HG03439 (cell line): ENCODE data around the gene ZNF189.

Source experiments
- ATAC-seq: cut with Tn5 transposase; IDR thresholded peaks from one replicate; pipeline ENCODE4 v1.9.1; 2021; ENCODE audit warnings: mild to moderate bottlenecking, moderate library complexity; ENCODE audit not compliant: unreplicated experiment

ZNF189 gene

GRCh38 chr9:101398068-101398929, at the start of gene ZNF189, which contains the start of gene MRPL50:
ZNF189 (plus strand) TSS chr9:101398851; CDS start chr9:101399157, 306 bp downstream.
MRPL50 (minus strand) TSS chr9:101398618; CDS start chr9:101398592, 26 bp downstream.
- peak; percentile 100 for ATAC-seq

GRCh38 chr9:101350285-101350684, 48.4 kb upstream of the ZNF189 start:
- no peak for ATAC-seq

- ATAC-seq: no peak
Measured at GRCh38 chr9:101352892-101353463, 45.7 kb upstream of the ZNF189 start.

- no peak for ATAC-seq
Measured at GRCh38 chr9:101353683-101354082, 45.0 kb upstream of the ZNF189 start.

GRCh38 chr9:101354143-101354764, 44.4 kb upstream of the ZNF189 start:
- no peak for ATAC-seq

- no peak for ATAC-seq
Measured at GRCh38 chr9:101354765-101355708, 43.6 kb upstream of the ZNF189 start.

- ATAC-seq: no peak
Measured at GRCh38 chr9:101356619-101357018, 42.0 kb upstream of the ZNF189 start.

GRCh38 chr9:101359679-101360078, 39.0 kb upstream of the ZNF189 start:
- ATAC-seq: no peak

GRCh38 chr9:101360647-101361046, 38.0 kb upstream of the ZNF189 start:
- no peak for ATAC-seq

GRCh38 chr9:101362450-101362849, 36.2 kb upstream of the ZNF189 start:
- no peak for ATAC-seq

- no peak for ATAC-seq
Measured at GRCh38 chr9:101365181-101365580, 33.5 kb upstream of the ZNF189 start.

GRCh38 chr9:101366038-101366756, 32.5 kb upstream of the ZNF189 start:
- ATAC-seq: no peak

GRCh38 chr9:101367323-101367722, 31.3 kb upstream of the ZNF189 start:
- no peak for ATAC-seq

GRCh38 chr9:101369286-101369685, 29.4 kb upstream of the ZNF189 start:
- ATAC-seq: no peak

GRCh38 chr9:101369884-101370531, 28.6 kb upstream of the ZNF189 start:
- ATAC-seq: no peak

GRCh38 chr9:101371813-101372212, 26.8 kb upstream of the ZNF189 start:
- ATAC-seq: no peak

- ATAC-seq: no peak
Measured at GRCh38 chr9:101372327-101373118, 26.1 kb upstream of the ZNF189 start.

GRCh38 chr9:101375546-101375945, 23.1 kb upstream of the ZNF189 start:
- ATAC-seq: no peak
